Right lung (tissue), 5 donors: Measurements from ENCODE around the gene ZNF616. TPM values are rescaled to one million over a fixed set of nuclear protein-coding genes. Genes with fewer than 3 reads are reported as not detected.
"Not testable (repeated sequence)": the region's sequence is repeated elsewhere in the genome, so short reads cannot be mapped to it uniquely, and the experiment has no call there.

ENCODE experiments used
- DNase-seq, 2 donors: peaks; one replicate each; pipeline ENCODE4 v3.0.0-alpha.2; 2013
- polyA plus RNA-seq, 5 donors: library from polyadenylated mRNA; unstranded; fragments of 120-200 nt; gene quantifications; one replicate each; pipeline versions ENCODE4 v1.2.1 to v1.2.3, GENCODE V29; 2013; ENCODE audit warnings: inconsistent platforms in 1 of 5, low replicate concordance in 1 of 5; ENCODE audit not compliant: insufficient read length in 5 of 5, insufficient read depth in 1 of 5

Gene ZNF616
- polyA plus RNA-seq, 5 donors: 14.2 to 27.1 (median 24.0) TPM

GRCh38 chr19:52114691-52115090 lies 25.0 kb downstream of the ZNF616 start:
- DNase-seq: no peak

- DNase-seq: no peak
Measured at GRCh38 chr19:52112624-52113023, 27.1 kb downstream of the ZNF616 start.

- no peak for DNase-seq
Measured at GRCh38 chr19:52110780-52111179, 29.0 kb downstream of the ZNF616 start.

- no peak for DNase-seq
Measured at GRCh38 chr19:52102782-52103181, 37.0 kb downstream of the ZNF616 start.

GRCh38 chr19:52101866-52102562 lies 37.7 kb downstream of the ZNF616 start:
- no peak for DNase-seq

GRCh38 chr19:52099497-52100138 lies 40.1 kb downstream of the ZNF616 start:
- no peak for DNase-seq

GRCh38 chr19:52096416-52096815 lies 43.3 kb downstream of the ZNF616 start:
- DNase-seq: not testable (repeated sequence)

GRCh38 chr19:52095172-52096014 lies 44.3 kb downstream of the ZNF616 start, which contains the start of gene ZNF841:
Gene ZNF841 (minus strand): TSS chr19:52095765. CDS start chr19:52084801, 10,964 bp downstream.
- DNase-seq: peak; percentile 86 to 87

- DNase-seq: peak in 1 of 2 donors; percentile 1
Measured at GRCh38 chr19:52094526-52095130, 45.1 kb downstream of the ZNF616 start.

- DNase-seq: no peak
Measured at GRCh38 chr19:52086481-52086880, 53.3 kb downstream of the ZNF616 start.

GRCh38 chr19:52070496-52070895 lies 69.2 kb downstream of the ZNF616 start:
- DNase-seq: no peak

GRCh38 chr19:52069653-52070052 lies 70.1 kb downstream of the ZNF616 start:
- DNase-seq: no peak

- no peak for DNase-seq
Measured at GRCh38 chr19:52066258-52066863, 73.4 kb downstream of the ZNF616 start.

GRCh38 chr19:52065399-52065798 lies 74.3 kb downstream of the ZNF616 start:
- DNase-seq: no peak

Other genes with a start within 250 kb of the ZNF616 start
- gene ZNF649, start 234.9 kb downstream of the ZNF616 start, polyA plus RNA-seq: 10 to 100 TPM; 20.7 to 30.7 (median 28.9) TPM
- 10 to 100 TPM; 10.5 to 16.4 (median 13.7) TPM for gene ZNF613, start 212.5 kb downstream of the ZNF616 start, polyA plus RNA-seq
- 10 to 100 TPM; 13.3 to 25.4 (median 21.4) TPM for gene ZNF350, start 153.1 kb downstream of the ZNF616 start, polyA plus RNA-seq
- gene ZNF615, start 131.7 kb downstream of the ZNF616 start, polyA plus RNA-seq: 10 to 100 TPM; 13.0 to 27.4 (median 25.8) TPM
- gene ZNF614, start 111.6 kb downstream of the ZNF616 start, polyA plus RNA-seq: 10 to 100 TPM; 13.5 to 24.3 (median 18.6) TPM
- gene ZNF432, start 91.1 kb downstream of the ZNF616 start, polyA plus RNA-seq: 10 to 100 TPM; 17.9 to 29.1 (median 22.9) TPM
- gene ZNF841, start 44.2 kb downstream of the ZNF616 start, polyA plus RNA-seq: 10 to 100 TPM; 18.1 to 38.3 (median 30.5) TPM
- 10 to 100 TPM; 14.8 to 24.2 (median 20.6) TPM for gene ZNF836, start 31.7 kb upstream of the ZNF616 start, polyA plus RNA-seq
- gene PPP2R1A, start 50.1 kb upstream of the ZNF616 start, polyA plus RNA-seq: 100 to 1,000 TPM; 277 to 368 (median 317) TPM
- 10 to 100 TPM; 12.1 to 25.7 (median 20.1) TPM for gene ZNF766, start 129.6 kb upstream of the ZNF616 start, polyA plus RNA-seq
- 10 to 100 TPM; 11.0 to 17.5 (median 14.6) TPM for gene ZNF480, start 157.2 kb upstream of the ZNF616 start, polyA plus RNA-seq
- 10 to 100 TPM in 4 of 5 donors, 1 to 10 TPM in 1; 7.5 to 13.2 (median 11.2) TPM for gene ZNF610, start 196.3 kb upstream of the ZNF616 start, polyA plus RNA-seq
- gene ZNF880, start 230.0 kb upstream of the ZNF616 start, polyA plus RNA-seq: 10 to 100 TPM; 19.2 to 31.5 (median 30.8) TPM